Measurements from ENCODE around the gene DNAH17. TPM values are rescaled to one million over a fixed set of nuclear protein-coding genes. Genes with fewer than 3 reads are reported as not detected.
A peak's percentile ranks its signal among the peaks of the same experiment; 100 is the strongest.

Gene DNAH17
- total RNA-seq, 1 experiment from 2014 or later, result 0.13 TPM

GRCh38 chr17:78448356-78448993, 128.7 kb downstream of the DNAH17 start:
- no CpG with 5 or more reads among the region's 5 CpGs for WGBS (ENCODE audit: extremely low coverage, insufficient read length, low lambda C conversion rate)

More at GRCh38 chr17:78448356-78448993, 128.7 kb downstream of the DNAH17 start:
- H3K23me2 ChIP-seq (ENCODE audit: insufficient read length, low read depth, low read length, poor library complexity, severe bottlenecking), result no peaks in the 10 kb centered on the region
- no peaks in the 10 kb centered on the region for H3K4me1 Mint-ChIP-seq
- no peak overlapping the region for H3K4me2 ChIP-seq (ENCODE audit: insufficient read depth, insufficient read length, low read length)
- no peak overlapping the region for H2BK120ac ChIP-seq (ENCODE audit: low read depth, low read length, poor library complexity, severe bottlenecking)
- no peak for DNase-seq
- H3K36me3 Mint-ChIP-seq (ENCODE audit: insufficient read depth in 1 of 3, low read depth in 3 of 3), result peaks cover 0 to 4% (median 0%) of the 10 kb centered on the region in 3 experiments; a peak in 2 of 7 replicates
- H2BK15ac ChIP-seq (ENCODE audit: low read depth, low read length), result no peak overlapping the region
- peaks cover 3 to 9% of the 10 kb centered on the region in 2 experiments; a peak in 3 of 5 replicates for H3K9me3 Mint-ChIP-seq
- H3K14ac ChIP-seq (ENCODE audit: insufficient read depth, low read length), result no peak overlapping the region
- H4K5ac ChIP-seq (ENCODE audit: insufficient read length, low read depth, low read length), result no peak overlapping the region
- H3K4me3 Mint-ChIP-seq, result no peak overlapping the region
- H2BK12ac ChIP-seq (ENCODE audit: insufficient read length, low read depth, low read length), result no peak overlapping the region
- H3K27ac ChIP-seq (ENCODE audit: insufficient read length, low read depth, low read length), result no peak overlapping the region
- H3K18ac ChIP-seq (ENCODE audit: insufficient read length, low read depth, low read length), result no peak overlapping the region
- H2AK5ac ChIP-seq (ENCODE audit: insufficient read length, low read length), result no peak overlapping the region
- no peaks in the 10 kb centered on the region; the same call in 1 of the 2 replicates for H3K27me3 Mint-ChIP-seq (ENCODE audit: low read depth)
- no peaks in the 10 kb centered on the region for H3K79me2 ChIP-seq (ENCODE audit: insufficient read depth, low read length)
- no peak overlapping the region for H2BK5ac ChIP-seq (ENCODE audit: insufficient read length, low read length)
- no peak overlapping the region for H4K8ac ChIP-seq (replicated peaks; ENCODE audit: insufficient read length, low read depth, low read length)
- peak overlapping the region in 1 of 3 experiments; percentile 11; a peak in 1 of 7 replicates for H3K27ac Mint-ChIP-seq
- no peaks in the 10 kb centered on the region for H3K9me3 ChIP-seq (ENCODE audit: control insufficient read depth, low read depth, low read length)
- H2BK20ac ChIP-seq (ENCODE audit: low read depth, low read length, poor library complexity, severe bottlenecking), result no peak overlapping the region
- no peak overlapping the region for H3T11ph ChIP-seq (ENCODE audit: low read length)
- no peaks in the 10 kb centered on the region for H3K4me1 ChIP-seq (ENCODE audit: insufficient read depth, low read length)
- H4K20me1 ChIP-seq (ENCODE audit: control insufficient read depth, insufficient read depth, insufficient read length), result no peaks in the 10 kb centered on the region
- no peak overlapping the region for H2AFZ ChIP-seq (ENCODE audit: low read length)
- H3K4ac ChIP-seq (ENCODE audit: low read depth, low read length), result no peak overlapping the region
- H3K23ac ChIP-seq (ENCODE audit: insufficient read length, low read depth, low read length), result no peak overlapping the region
- no peaks in the 10 kb centered on the region for H3K79me1 ChIP-seq (ENCODE audit: insufficient read depth, low read depth, low read length, poor library complexity, severe bottlenecking)
- TF ChIP-seq CTCF (conservative IDR thresholded peaks at IDR 0.05), result peak; percentile 53; the same call in 2 of the 3 replicates
- H3K27me3 ChIP-seq (ENCODE audit: insufficient read depth, low read length), result no peaks in the 10 kb centered on the region
- no peak overlapping the region for H4K91ac ChIP-seq (ENCODE audit: insufficient read length, low read depth, low read length)
- H3K56ac ChIP-seq (ENCODE audit: insufficient read length, low read depth, low read length), result no peak overlapping the region
- no peak overlapping the region for H3K9ac ChIP-seq (ENCODE audit: extremely low read depth, insufficient read length, low read length)

Data from H9 (cell line).